ENCODE results near the gene FRYL.

DNA sequence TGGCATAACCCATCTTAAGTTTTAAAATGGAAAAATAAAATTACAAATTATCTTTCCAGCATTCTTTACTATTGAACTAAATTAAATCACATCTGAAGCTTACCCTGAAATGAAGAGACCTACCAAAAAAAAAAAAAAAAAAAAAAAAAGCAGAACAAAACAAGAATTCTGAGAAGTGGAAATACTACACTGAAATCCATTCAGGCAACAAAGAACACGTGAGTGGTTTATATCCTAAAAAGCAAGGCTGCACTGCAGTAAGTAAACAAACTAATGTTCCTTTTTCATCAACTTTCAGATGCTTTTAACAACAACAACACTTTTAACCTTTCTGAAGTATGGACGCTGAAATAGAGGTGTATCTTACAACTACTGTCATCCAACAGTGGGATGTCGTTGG, 7.5 kb downstream of the FRYL start:
- TF ChIP-seq, protein P1, sequence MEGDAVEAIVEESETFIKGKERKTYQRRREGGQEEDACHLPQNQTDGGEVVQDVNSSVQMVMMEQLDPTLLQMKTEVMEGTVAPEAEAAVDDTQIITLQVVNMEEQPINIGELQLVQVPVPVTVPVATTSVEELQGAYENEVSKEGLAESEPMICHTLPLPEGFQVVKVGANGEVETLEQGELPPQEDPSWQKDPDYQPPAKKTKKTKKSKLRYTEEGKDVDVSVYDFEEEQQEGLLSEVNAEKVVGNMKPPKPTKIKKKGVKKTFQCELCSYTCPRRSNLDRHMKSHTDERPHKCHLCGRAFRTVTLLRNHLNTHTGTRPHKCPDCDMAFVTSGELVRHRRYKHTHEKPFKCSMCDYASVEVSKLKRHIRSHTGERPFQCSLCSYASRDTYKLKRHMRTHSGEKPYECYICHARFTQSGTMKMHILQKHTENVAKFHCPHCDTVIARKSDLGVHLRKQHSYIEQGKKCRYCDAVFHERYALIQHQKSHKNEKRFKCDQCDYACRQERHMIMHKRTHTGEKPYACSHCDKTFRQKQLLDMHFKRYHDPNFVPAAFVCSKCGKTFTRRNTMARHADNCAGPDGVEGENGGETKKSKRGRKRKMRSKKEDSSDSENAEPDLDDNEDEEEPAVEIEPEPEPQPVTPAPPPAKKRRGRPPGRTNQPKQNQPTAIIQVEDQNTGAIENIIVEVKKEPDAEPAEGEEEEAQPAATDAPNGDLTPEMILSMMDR (conservative IDR thresholded peaks at IDR 0.05): no peak
- no peak for TF ChIP-seq ZFX (IDR thresholded peaks at IDR 0.05)
